ENCODE measurements around the gene PMFBP1. TPM values are rescaled to one million over a fixed set of nuclear protein-coding genes. Genes with fewer than 3 reads are reported as not detected.

Gene PMFBP1
- total and polyA plus RNA-seq, 10 of the 15 experiments (the other 5 are each of a cell fraction or from before 2014, with no cell fraction given) = 0.40 to 2.3 (median 1.1) TPM

DNA sequence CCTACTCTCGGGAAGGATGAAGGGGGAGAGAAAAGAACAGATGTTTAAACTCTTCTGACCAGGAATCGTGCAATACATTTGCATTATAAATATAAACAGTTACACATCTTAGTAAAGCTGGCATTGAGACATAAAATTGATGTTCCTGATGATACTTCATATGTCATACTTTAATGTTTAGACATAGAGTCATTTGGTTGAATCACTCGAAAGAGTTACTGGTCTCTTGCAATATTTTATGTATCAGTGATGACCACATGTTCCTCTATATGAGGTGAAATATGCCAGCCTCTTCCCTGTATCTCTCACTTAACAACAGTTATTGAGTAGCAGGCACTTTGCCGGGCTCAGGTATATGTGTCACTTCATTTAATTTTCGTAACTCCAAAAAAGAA, 49.7 kb upstream of the PMFBP1 start:
- no peak for TF ChIP-seq JUND (IDR thresholded peaks at IDR 0.05; ENCODE audit: low read depth, low read length)
- no peak for TF ChIP-seq FOXM1 (IDR thresholded peaks at IDR 0.05; ENCODE audit: low read depth, low read length)
- no peak for TF ChIP-seq EP300 (IDR thresholded peaks at IDR 0.05; ENCODE audit: borderline replicate concordance in 1 of 2, control insufficient read depth in 1 of 2, low read depth in 2 of 2, low read length in 2 of 2)
- no peak for TF ChIP-seq ZSCAN29 (IDR thresholded peaks at IDR 0.05)
- no peak for TF ChIP-seq ZNF207 (IDR thresholded peaks at IDR 0.05; ENCODE audit: borderline replicate concordance)
- TF ChIP-seq FOXK2 (IDR thresholded peaks at IDR 0.05) = no peak
- no peak for TF ChIP-seq FOS (IDR thresholded peaks at IDR 0.05; ENCODE audit: borderline replicate concordance, extremely low read depth, insufficient read length)
- TF ChIP-seq PAX8 (IDR thresholded peaks at IDR 0.05) = no peak
- no peak for TF ChIP-seq SMARCA5 (IDR thresholded peaks at IDR 0.05)
- TF ChIP-seq, protein P1, sequence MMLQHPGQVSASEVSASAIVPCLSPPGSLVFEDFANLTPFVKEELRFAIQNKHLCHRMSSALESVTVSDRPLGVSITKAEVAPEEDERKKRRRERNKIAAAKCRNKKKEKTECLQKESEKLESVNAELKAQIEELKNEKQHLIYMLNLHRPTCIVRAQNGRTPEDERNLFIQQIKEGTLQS (IDR thresholded peaks at IDR 0.05; ENCODE audit: borderline replicate concordance, extremely low read depth, low read depth, low read length) = no peak
- TF ChIP-seq, protein P2, sequence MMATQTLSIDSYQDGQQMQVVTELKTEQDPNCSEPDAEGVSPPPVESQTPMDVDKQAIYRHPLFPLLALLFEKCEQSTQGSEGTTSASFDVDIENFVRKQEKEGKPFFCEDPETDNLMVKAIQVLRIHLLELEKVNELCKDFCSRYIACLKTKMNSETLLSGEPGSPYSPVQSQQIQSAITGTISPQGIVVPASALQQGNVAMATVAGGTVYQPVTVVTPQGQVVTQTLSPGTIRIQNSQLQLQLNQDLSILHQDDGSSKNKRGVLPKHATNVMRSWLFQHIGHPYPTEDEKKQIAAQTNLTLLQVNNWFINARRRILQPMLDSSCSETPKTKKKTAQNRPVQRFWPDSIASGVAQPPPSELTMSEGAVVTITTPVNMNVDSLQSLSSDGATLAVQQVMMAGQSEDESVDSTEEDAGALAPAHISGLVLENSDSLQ (IDR thresholded peaks at IDR 0.05) = no peak
- no peak for TF ChIP-seq CEBPB (IDR thresholded peaks at IDR 0.05; ENCODE audit: borderline replicate concordance in 1 of 2, low read depth in 2 of 2, low read length in 2 of 2)
- no peak for ATAC-seq
- SMC1A ChIA-PET (ENCODE audit: uncharacterized antibody, unreplicated experiment) = interaction anchor here (1.3 kb wide), 1 partner anchor 96 kb away, joined by 4 read pairs; no protein-coding TSS in a partner anchor

More for the DNA sequence above, 49.7 kb upstream of the PMFBP1 start:
- DNase-seq (ENCODE audit: low read depth, low spot score) = no peak
- Histone ChIP-seq H3K4me2 (ENCODE audit: control insufficient read depth, insufficient read depth) (no peak overlapping the region), H3K9me3 (replicated peaks; ENCODE audit: control insufficient read depth, insufficient read depth, low read length) (no peaks in the 10 kb centered on the region), H3K79me2 (ENCODE audit: control insufficient read depth, insufficient read depth, low read length) (no peaks in the 10 kb centered on the region), H3K4me1 (ENCODE audit: control insufficient read depth, insufficient read depth, low read length) (no peaks in the 10 kb centered on the region), H3K27ac (ENCODE audit: control insufficient read depth, insufficient read depth) (no peak overlapping the region), H3K9ac (ENCODE audit: control insufficient read depth, insufficient read depth, low read length) (no peak overlapping the region), H3K27me3 (replicated peaks in 1 of 2; ENCODE audit: control insufficient read depth in 2 of 2, insufficient read depth in 2 of 2, low read length in 1 of 2) (no peaks in the 10 kb centered on the region), H4K20me1 (ENCODE audit: control insufficient read depth, insufficient read depth) (no peaks in the 10 kb centered on the region), H3K36me3 (ENCODE audit: control insufficient read depth in 2 of 2, insufficient read depth in 2 of 2, low read length in 1 of 2) (no peaks in the 10 kb centered on the region), H3K4me3 (no peak overlapping the region), H2AFZ (ENCODE audit: control insufficient read depth, low read depth, low read length) (no peak overlapping the region)
- ChIA-PET POLR2A (no interaction called here), CTCF (no interaction called here), RAD21 (ENCODE audit: unreplicated experiment) (no interaction called here)
- in situ Hi-C loops (cut with MboI) (no loop called here), intact Hi-C loops (cut with micrococcal nuclease; ENCODE audit: unreplicated experiment) (no loop called here)
- no peak for FAIRE-seq
- WGBS (ENCODE audit: insufficient coverage, insufficient replicate concordance, low lambda C conversion rate, missing lambda C conversion rate) = 67% methylated on average over 5 of the region's 5 CpGs
- BruUV-seq (replicated peaks) = no TSS peak
